Limb (tissue), 2 donors: ENCODE results near the gene CD163L1.

Source experiments
- DNase-seq, 2 donors: peaks; one replicate each; pipeline ENCODE4 v3.0.0-alpha.2; 2016; ENCODE audit errors: extremely low spot score in 2 of 2

The CD163L1 gene

GRCh38 chr12:7327918-7328317, 116.0 kb downstream of the CD163L1 start:
- no peak for DNase-seq

GRCh38 chr12:7324176-7324575, 119.8 kb downstream of the CD163L1 start:
- no peak for DNase-seq

- no peak for DNase-seq
Measured at GRCh38 chr12:7322599-7322998, 121.4 kb downstream of the CD163L1 start.

- no peak for DNase-seq
Measured at GRCh38 chr12:7321624-7322023, 122.3 kb downstream of the CD163L1 start.

- no peak for DNase-seq
Measured at GRCh38 chr12:7319930-7320329, 124.0 kb downstream of the CD163L1 start.

- no peak for DNase-seq
Measured at GRCh38 chr12:7310070-7310469, 133.9 kb downstream of the CD163L1 start.
